Body of pancreas (tissue), 4 donors: ENCODE results near the gene PLXNC1.

ENCODE experiments used
- POLR2A ChIP-seq, 3 donors: fragments of 450-650 bp; IDR thresholded peaks; one replicate each; pipeline ENCODE4 v1.6.1; 2016; ENCODE audit warnings: antibody characterized with exemption in 3 of 3, mild to moderate bottlenecking in 2 of 3
- TF ChIP-seq, protein P1 (sequence below), 7 experiments: fragments of 450-650 bp in 4 of 7; fragments of 200-600 bp in 3 of 7; sonication (generic) in 3 of 7; IDR thresholded peaks; one replicate each; pipeline ENCODE4 v1.5.1; 2016 to 2019; ENCODE audit warnings: antibody characterized with exemption in 7 of 7

DNA sequence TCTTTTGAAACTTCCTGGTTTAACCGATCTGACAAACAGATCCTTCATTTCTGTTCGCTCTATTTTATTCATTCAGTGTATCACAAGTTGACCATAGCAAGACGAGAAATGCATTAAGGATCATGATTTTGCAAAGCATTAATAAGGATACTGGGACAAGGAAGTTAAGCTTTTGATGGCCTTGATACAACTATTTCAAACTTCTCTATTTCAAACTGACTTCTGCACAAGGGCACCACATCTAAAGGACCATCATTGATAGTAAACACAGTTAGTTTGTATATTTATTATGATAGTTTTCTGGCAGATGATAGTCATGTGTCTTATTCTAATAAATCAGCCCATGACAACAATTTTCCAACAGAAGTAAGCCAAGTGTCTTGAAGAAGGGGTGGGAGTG lies 25.8 kb upstream of the PLXNC1 start:
- TF ChIP-seq POLR2A (IDR thresholded peaks at IDR 0.05), result no peak
- TF ChIP-seq, protein P1, sequence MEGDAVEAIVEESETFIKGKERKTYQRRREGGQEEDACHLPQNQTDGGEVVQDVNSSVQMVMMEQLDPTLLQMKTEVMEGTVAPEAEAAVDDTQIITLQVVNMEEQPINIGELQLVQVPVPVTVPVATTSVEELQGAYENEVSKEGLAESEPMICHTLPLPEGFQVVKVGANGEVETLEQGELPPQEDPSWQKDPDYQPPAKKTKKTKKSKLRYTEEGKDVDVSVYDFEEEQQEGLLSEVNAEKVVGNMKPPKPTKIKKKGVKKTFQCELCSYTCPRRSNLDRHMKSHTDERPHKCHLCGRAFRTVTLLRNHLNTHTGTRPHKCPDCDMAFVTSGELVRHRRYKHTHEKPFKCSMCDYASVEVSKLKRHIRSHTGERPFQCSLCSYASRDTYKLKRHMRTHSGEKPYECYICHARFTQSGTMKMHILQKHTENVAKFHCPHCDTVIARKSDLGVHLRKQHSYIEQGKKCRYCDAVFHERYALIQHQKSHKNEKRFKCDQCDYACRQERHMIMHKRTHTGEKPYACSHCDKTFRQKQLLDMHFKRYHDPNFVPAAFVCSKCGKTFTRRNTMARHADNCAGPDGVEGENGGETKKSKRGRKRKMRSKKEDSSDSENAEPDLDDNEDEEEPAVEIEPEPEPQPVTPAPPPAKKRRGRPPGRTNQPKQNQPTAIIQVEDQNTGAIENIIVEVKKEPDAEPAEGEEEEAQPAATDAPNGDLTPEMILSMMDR (IDR thresholded peaks at IDR 0.05), result no peak
